Psoas muscle (tissue), 8 donors: ENCODE results near the gene PMP22. TPM values are rescaled to one million over a fixed set of nuclear protein-coding genes. Genes with fewer than 3 reads are reported as not detected.
"Not testable (repeated sequence)": the region's sequence is repeated elsewhere in the genome, so short reads cannot be mapped to it uniquely, and the experiment has no call there.

ENCODE experiments used
- ATAC-seq, 4 donors: fragments of 200-7000 bp; cut with Tn5 transposase; one replicate each; pipeline ENCODE4 v1.9.1; 2020; ENCODE audit warnings: moderate library complexity in 3 of 4, mild to moderate bottlenecking in 2 of 4
- DNase-seq, 2 donors: peaks; one replicate each; pipeline ENCODE4 v3.0.0-alpha.2; 2020
- H3K27ac ChIP-seq: fragments of 200-600 bp; one replicate; pipeline ENCODE4 v1.8.0; 2022
- H3K27me3 ChIP-seq, 3 donors: fragments of 200-600 bp in 1 of 3; one replicate each; pipeline versions ENCODE4 v1.6.1 to v1.8.0; 2013 to 2022; ENCODE audit warnings: low read length in 2 of 3, mild to moderate bottlenecking in 2 of 3, moderate library complexity in 1 of 3; ENCODE audit not compliant: insufficient read depth in 3 of 3
- H3K36me3 ChIP-seq, 2 donors: fragments of 200-600 bp in 1 of 2; one replicate each; pipeline versions ENCODE4 v1.6.1 to v1.8.0; 2013 to 2022; ENCODE audit warnings: low read depth in 1 of 2, mild to moderate bottlenecking in 1 of 2, moderate library complexity in 1 of 2; ENCODE audit not compliant: insufficient read depth in 1 of 2
- H3K4me1 ChIP-seq: fragments of 200-600 bp; one replicate; pipeline ENCODE4 v1.8.0; 2022
- H3K4me3 ChIP-seq: fragments of 200-600 bp; one replicate; pipeline ENCODE4 v1.8.0; 2022; ENCODE audit warnings: mild to moderate bottlenecking
- H3K9me3 ChIP-seq: fragments of 200-600 bp; one replicate; pipeline ENCODE4 v1.8.0; 2022
- CTCF ChIP-seq: fragments of 200-600 bp; IDR thresholded peaks from one replicate; pipeline ENCODE4 v1.8.0; 2022; ENCODE audit warnings: antibody characterized with exemption
- WGBS, 3 donors: extraction: QIAGEN DNeasy Blood & Tissue Kit; methylation state at CpG; one replicate each; pipeline versions ENCODE4 v1.1.6 to v1.1.7; 2013; 5-methylcytosine and 5-hydroxymethylcytosine counted together
- intact Hi-C, 2 donors: fragments of 100-400 bp; cut with DNase I; formaldehyde crosslinking; loops; one replicate each; pipeline versions ENCODE4 v1.11.0 to v1.14.2; 2022
- polyA plus RNA-seq, 3 donors: library from polyadenylated mRNA; stranded (reverse); fragments of 200-250 nt; gene quantifications; one replicate each; pipeline ENCODE4 v1.2.3, GENCODE V29; 2013
- total RNA-seq, 4 donors: library from RNA; stranded (reverse); fragmentation: NEBNext Ultra II Directional in 2 of 4; extraction: Animal tissue kit (Norgen Biotek cat#: 25700) in 2 of 4; gene quantifications; one replicate each; pipeline versions ENCODE4 v1.2.1 to v1.2.4, GENCODE V29; 2021 to 2023
- donor health status: healthy with polysubstance abuse.
- donor health status: DM: no; HTN: no; CAD: no; lungs with moderate emphysema.
- donor health status: Bipolar disorder and iron deficiency.
- donor health status: healthy.
- donor health status: DM: yes; HTN: yes; CAD: no.
- donor health status: DM: no; HTN: no; CAD: no.
- donor health status: DM: no; HTN: no; CAD: no.
- donor health status: DM: yes; HTN: yes; CAD: no.

Gene PMP22
- total and polyA plus RNA-seq, 7 donors: 39.3 to 317 (median 195) TPM

GRCh38 chr17:15213381-15214087, 51.6 kb downstream of the PMP22 start:
- Histone ChIP-seq H3K36me3 (no peaks in the 10 kb centered on the region), H3K4me3 (no peak overlapping the region), H3K27ac (no peak overlapping the region), H3K9me3 (no peaks in the 10 kb centered on the region), H3K4me1 (no peaks in the 10 kb centered on the region), H3K27me3 (no peaks in the 10 kb centered on the region)
- TF ChIP-seq CTCF: peak; percentile 46
- DNase-seq (no peak), ATAC-seq (peak in 1 of 4 donors; percentile 44)
- intact Hi-C loops: no loop called here
- WGBS, 3 donors: 75 to 84% (median 78%) methylated on average over 5 of the region's 5 CpGs

- 59 to 92% (median 83%) methylated on average over 1 of the region's 1 CpG for WGBS, 3 donors
- Histone ChIP-seq H3K4me1 (no peaks in the 10 kb centered on the region), H3K36me3 (no peaks in the 10 kb centered on the region), H3K27ac (no peak overlapping the region), H3K4me3 (no peak overlapping the region), H3K27me3 (no peaks in the 10 kb centered on the region), H3K9me3 (no peaks in the 10 kb centered on the region)
- ATAC-seq (no peak), DNase-seq (no peak)
- no peak for TF ChIP-seq CTCF
- intact Hi-C loops: no loop called here
These were observed 54.9 kb downstream of the PMP22 start for GRCh38 chr17:15210247-15210646.

- ATAC-seq, intact Hi-C loops, H3K27me3 ChIP-seq, H3K36me3 ChIP-seq, H3K27ac ChIP-seq, H3K4me3 ChIP-seq, DNase-seq, H3K4me1 ChIP-seq: not testable (repeated sequence)
- peaks cover 17% of the 10 kb centered on the region for H3K9me3 ChIP-seq
- WGBS, 3 donors: 85 to 94% (median 90%) methylated on average over 2 of the region's 2 CpGs
These were observed 62.1 kb downstream of the PMP22 start for GRCh38 chr17:15203062-15203461.

GRCh38 chr17:15200574-15200973, 64.6 kb downstream of the PMP22 start:
- H3K27ac ChIP-seq, DNase-seq, H3K4me3 ChIP-seq, ATAC-seq, H3K27me3 ChIP-seq, intact Hi-C loops, H3K36me3 ChIP-seq, H3K4me1 ChIP-seq: not testable (repeated sequence)
- 91 to 95% (median 95%) methylated on average over 2 of the region's 2 CpGs for WGBS, 3 donors
- peaks cover 17% of the 10 kb centered on the region for H3K9me3 ChIP-seq

- Histone ChIP-seq H3K4me1 (peaks cover 5% of the 10 kb centered on the region), H3K27ac (no peak overlapping the region), H3K4me3 (no peak overlapping the region), H3K36me3 (no peaks in the 10 kb centered on the region), H3K27me3 (no peaks in the 10 kb centered on the region), H3K9me3 (peaks cover 17% of the 10 kb centered on the region)
- no peak for TF ChIP-seq CTCF
- ATAC-seq (no peak), DNase-seq (no peak)
- intact Hi-C loops: no loop called here
- 93 to 96% (median 96%) methylated on average over 3 of the region's 3 CpGs for WGBS, 3 donors
These were observed 67.9 kb downstream of the PMP22 start for GRCh38 chr17:15197229-15197628.

GRCh38 chr17:15194859-15195277, 70.3 kb downstream of the PMP22 start:
- Histone ChIP-seq H3K36me3 (no peaks in the 10 kb centered on the region), H3K4me3 (no peak overlapping the region), H3K4me1 (peaks cover 5% of the 10 kb centered on the region), H3K27ac (no peak overlapping the region), H3K27me3 (no peaks in the 10 kb centered on the region), H3K9me3 (peaks cover 5% of the 10 kb centered on the region)
- intact Hi-C loops: no loop called here
- no peak for TF ChIP-seq CTCF
- DNase-seq (no peak), ATAC-seq (peak in 2 of 4 donors; percentile 39 to 79)
- WGBS, 3 donors: 36 to 45% (median 40%) methylated on average over 1 of the region's 1 CpG
